ENCODE results near the gene TMEM254. TPM values are rescaled to one million over a fixed set of nuclear protein-coding genes. Genes with fewer than 3 reads are reported as not detected.
"Not testable (repeated sequence)": the region's sequence is repeated elsewhere in the genome, so short reads cannot be mapped to it uniquely, and the experiment has no call there.

The TMEM254 gene
- total RNA-seq, 2 experiments from 2014 or later, result 11.7 to 12.3 TPM

DNA sequence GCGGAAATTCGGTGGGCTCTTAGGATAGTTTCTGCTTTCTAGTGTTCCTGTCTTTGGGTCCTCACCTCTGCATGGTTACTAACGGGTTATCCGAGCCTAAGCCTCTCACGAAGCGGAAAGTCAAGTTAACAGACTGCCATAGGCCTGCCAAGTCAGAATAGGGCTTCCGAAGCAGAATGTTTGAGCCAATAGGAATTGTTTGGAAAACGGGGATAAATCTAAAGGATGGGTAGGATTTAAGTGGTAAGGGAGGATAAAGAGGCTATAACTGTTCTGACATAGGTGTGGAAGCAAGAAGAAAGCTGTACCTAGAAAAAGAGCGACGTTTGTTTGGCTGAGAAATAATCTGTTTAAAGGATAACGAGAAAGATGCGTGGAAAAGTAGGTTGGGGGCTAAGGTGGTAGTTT, 851 bp downstream of the TMEM254 start:
- H3K4me3 Mint-ChIP-seq, result peak overlapping the region; percentile 98
- TF ChIP-seq, protein P1, sequence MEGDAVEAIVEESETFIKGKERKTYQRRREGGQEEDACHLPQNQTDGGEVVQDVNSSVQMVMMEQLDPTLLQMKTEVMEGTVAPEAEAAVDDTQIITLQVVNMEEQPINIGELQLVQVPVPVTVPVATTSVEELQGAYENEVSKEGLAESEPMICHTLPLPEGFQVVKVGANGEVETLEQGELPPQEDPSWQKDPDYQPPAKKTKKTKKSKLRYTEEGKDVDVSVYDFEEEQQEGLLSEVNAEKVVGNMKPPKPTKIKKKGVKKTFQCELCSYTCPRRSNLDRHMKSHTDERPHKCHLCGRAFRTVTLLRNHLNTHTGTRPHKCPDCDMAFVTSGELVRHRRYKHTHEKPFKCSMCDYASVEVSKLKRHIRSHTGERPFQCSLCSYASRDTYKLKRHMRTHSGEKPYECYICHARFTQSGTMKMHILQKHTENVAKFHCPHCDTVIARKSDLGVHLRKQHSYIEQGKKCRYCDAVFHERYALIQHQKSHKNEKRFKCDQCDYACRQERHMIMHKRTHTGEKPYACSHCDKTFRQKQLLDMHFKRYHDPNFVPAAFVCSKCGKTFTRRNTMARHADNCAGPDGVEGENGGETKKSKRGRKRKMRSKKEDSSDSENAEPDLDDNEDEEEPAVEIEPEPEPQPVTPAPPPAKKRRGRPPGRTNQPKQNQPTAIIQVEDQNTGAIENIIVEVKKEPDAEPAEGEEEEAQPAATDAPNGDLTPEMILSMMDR (IDR thresholded peaks at IDR 0.05), result no peak
- CTCF ChIA-PET, result interaction anchor here (1.0 to 1.7 kb wide), 4 partner anchors 18 to 426 kb away, joined by 3 to 5 read pairs (median 4); no protein-coding TSS in a partner anchor

DNA sequence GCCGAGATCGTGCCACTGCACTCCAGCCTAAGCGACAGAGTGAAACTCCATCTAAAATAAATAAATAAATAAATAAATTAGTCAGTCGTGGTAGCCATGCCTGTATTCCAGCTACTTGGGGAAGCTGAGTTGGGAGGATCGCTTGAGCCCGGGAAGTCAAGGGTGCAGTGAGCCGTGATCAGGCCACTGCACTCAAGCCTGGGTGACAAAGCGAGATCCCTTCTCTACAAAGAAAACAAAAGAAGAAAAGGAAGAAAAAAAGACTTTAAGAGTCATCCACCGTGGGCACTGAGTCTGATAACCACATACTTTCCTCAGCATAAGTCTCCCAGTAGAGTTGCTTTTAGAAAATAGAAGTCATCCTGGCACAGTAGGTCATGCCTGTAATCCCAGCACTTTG, 2.6 kb downstream of the TMEM254 start:
- DNase-seq (no peak), ATAC-seq (no peak)
- intact Hi-C loops (cut with micrococcal nuclease), result no loop called here
- no peaks in the 10 kb centered on the region for H3K9me3 Mint-ChIP-seq
- peaks cover 3% of the 10 kb centered on the region for H3K36me3 Mint-ChIP-seq (ENCODE audit: low read depth)
- no peaks in the 10 kb centered on the region for H3K27me3 Mint-ChIP-seq
- no peak overlapping the region for H3K4me3 Mint-ChIP-seq
- CTCF ChIA-PET, result no interaction called here
- TF ChIP-seq, protein P1 (IDR thresholded peaks at IDR 0.05), result no peak
- POLR2A ChIA-PET, result no interaction called here
- peaks cover 23% of the 10 kb centered on the region for H3K4me1 Mint-ChIP-seq (ENCODE audit: low read depth)
- H3K27ac Mint-ChIP-seq, result no peak overlapping the region

More for the DNA sequence above, 851 bp downstream of the TMEM254 start:
- Mint-ChIP-seq H3K27me3 (no peaks in the 10 kb centered on the region), H3K4me1 (ENCODE audit: low read depth) (peaks cover 27% of the 10 kb centered on the region), H3K36me3 (ENCODE audit: low read depth) (peaks cover 6% of the 10 kb centered on the region), H3K27ac (peak overlapping the region; percentile 94), H3K9me3 (no peaks in the 10 kb centered on the region)
- DNase-seq (no peak), ATAC-seq (no peak)
- intact Hi-C loops (cut with micrococcal nuclease), result no loop called here
- POLR2A ChIA-PET, result interaction anchor here (0.6 kb wide), 1 partner anchor 12 kb away, joined by 3 read pairs; no protein-coding TSS in a partner anchor

DNA sequence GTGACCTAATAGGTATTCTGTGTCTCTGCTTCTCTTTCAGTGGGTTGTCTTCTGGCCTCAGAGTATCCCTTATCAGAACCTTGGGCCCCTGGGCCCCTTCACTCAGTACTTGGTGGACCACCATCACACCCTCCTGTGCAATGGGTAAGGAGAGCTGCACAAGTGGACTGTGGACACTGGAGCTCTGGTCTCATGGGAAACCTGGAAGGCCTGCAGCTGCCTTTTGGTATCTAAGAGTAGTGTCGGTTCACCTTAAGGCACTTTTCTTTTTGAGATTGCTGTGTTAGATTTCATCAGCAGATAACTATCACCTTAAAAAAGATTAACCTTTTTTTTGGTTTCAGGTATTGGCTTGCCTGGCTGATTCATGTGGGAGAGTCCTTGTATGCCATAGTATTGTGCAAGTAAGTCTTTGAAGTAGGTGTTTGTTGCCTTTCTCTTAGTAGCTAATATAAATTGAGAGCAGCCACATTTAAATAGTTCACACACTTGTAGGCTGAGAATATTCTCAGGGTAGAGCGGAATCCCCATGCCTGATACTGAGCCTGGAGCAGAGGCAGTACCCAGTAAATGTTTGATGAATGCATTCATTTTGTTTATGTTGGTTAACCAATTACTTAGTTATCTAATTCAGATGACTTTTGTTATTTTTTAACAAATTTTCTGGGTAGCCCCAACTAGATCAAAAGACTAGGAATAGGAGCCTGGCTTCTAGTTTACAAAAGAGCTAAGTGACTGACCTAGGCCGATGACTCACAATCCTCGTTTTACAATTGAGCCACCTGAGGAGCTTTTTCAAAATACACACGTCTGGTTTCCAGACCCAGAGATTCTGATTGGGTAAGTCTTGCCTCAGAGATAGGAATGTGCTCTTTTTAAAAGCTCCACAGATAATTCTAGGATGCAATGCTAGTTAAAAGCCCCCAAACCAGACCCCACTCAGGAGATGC, 3.6 kb downstream of the TMEM254 start:
- Mint-ChIP-seq H3K4me3 (no peak overlapping the region), H3K4me1 (ENCODE audit: low read depth) (peaks cover 20% of the 10 kb centered on the region), H3K27ac (no peak overlapping the region), H3K27me3 (no peaks in the 10 kb centered on the region), H3K36me3 (ENCODE audit: low read depth) (peaks cover 2% of the 10 kb centered on the region), H3K9me3 (no peaks in the 10 kb centered on the region)
- DNase-seq (no peak), ATAC-seq (no peak)
- ChIA-PET POLR2A (no interaction called here), CTCF (interaction anchor here (0.8 to 2.2 kb wide), 5 partner anchors 11 to 72 kb away, joined by 3 to 6 read pairs (median 4); no protein-coding TSS in a partner anchor)
- intact Hi-C loops (cut with micrococcal nuclease), result no loop called here
- TF ChIP-seq, protein P1 (IDR thresholded peaks at IDR 0.05), result no peak

DNA sequence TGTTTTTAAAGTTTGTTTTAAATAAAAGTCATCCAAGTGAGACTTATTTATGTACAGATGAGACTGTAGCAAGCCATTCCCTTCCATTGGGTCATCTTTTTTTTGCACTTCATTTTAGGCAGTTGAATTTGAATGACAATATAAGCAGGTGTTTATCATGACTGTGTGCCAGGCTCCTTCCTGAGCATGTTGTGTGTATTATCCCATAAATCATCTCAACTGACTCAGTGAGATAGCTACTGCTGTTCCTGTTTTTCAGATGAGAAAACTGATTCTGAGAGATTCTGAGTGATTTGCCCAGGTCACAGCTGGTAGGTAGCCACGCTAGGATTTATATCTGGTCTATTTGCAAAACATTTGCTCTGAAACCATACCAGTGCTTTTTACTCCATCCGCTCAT, 11.7 kb downstream of the TMEM254 start:
- Mint-ChIP-seq H3K27me3 (no peaks in the 10 kb centered on the region), H3K4me3 (no peak overlapping the region), H3K27ac (no peak overlapping the region), H3K9me3 (no peaks in the 10 kb centered on the region), H3K36me3 (ENCODE audit: low read depth) (no peaks in the 10 kb centered on the region), H3K4me1 (ENCODE audit: low read depth) (no peaks in the 10 kb centered on the region)
- DNase-seq (no peak), ATAC-seq (no peak)
- ChIA-PET POLR2A (no interaction called here), CTCF (interaction anchor here (1.3 kb wide), 1 partner anchor 31 kb away, joined by 4 read pairs; no protein-coding TSS in a partner anchor)
- TF ChIP-seq, protein P1 (IDR thresholded peaks at IDR 0.05), result no peak
- intact Hi-C loops (cut with micrococcal nuclease), result no loop called here

DNA sequence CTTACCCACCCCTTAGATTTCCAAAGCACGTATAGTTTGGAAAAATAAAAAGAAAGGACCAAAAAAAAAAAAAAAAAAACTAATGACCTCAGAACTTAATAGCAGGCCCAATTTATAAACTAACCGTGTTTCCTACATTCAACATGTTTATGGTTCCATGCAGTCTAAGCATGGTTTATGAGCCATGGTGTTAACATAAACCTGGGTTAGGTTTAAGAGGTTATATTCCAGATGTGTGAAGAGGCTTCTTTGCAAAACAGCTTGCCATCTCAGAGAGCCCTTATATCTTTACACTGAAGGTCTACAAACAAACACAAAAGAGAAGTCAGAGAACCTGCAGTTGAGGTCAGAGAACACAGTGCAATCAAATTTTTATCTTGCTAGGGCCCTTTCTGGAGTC, 15.8 kb downstream of the TMEM254 start:
- Mint-ChIP-seq H3K27ac (no peak overlapping the region), H3K4me1 (ENCODE audit: low read depth) (no peaks in the 10 kb centered on the region), H3K4me3 (no peak overlapping the region), H3K36me3 (ENCODE audit: low read depth) (no peaks in the 10 kb centered on the region), H3K27me3 (peaks cover 1% of the 10 kb centered on the region), H3K9me3 (no peaks in the 10 kb centered on the region)
- TF ChIP-seq, protein P1 (IDR thresholded peaks at IDR 0.05), result no peak
- POLR2A ChIA-PET, result no interaction called here
- ATAC-seq (no peak), DNase-seq (no peak)
- CTCF ChIA-PET, result interaction anchor here (1.2 kb wide), 1 partner anchor 186 kb away, joined by 3 read pairs; no protein-coding TSS in a partner anchor
- intact Hi-C loops (cut with micrococcal nuclease), result no loop called here

DNA sequence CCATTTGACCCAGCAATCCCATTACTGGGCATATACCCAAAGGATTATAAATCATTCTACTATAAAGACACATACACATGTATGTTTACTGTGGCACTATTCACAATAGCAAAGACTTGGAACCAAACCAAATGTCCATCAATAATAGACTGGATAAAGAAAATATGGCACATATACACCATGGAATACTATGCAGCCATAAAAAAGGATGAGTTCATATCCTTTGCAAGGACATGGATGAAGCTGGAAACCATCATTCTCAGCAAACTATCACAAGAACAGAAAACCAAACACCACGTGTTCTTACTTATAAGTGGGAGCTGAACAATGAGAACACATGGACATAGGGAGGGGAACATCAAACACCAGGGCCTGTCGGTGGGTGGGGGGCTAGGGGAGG, 19.8 kb downstream of the TMEM254 start:
- H3K4me3 Mint-ChIP-seq; POLR2A ChIA-PET; H3K36me3 Mint-ChIP-seq (ENCODE audit: low read depth); DNase-seq; H3K27ac Mint-ChIP-seq; H3K9me3 Mint-ChIP-seq; CTCF ChIA-PET; intact Hi-C loops (cut with micrococcal nuclease); ATAC-seq; H3K4me1 Mint-ChIP-seq (ENCODE audit: low read depth); H3K27me3 Mint-ChIP-seq: not testable (repeated sequence)

DNA sequence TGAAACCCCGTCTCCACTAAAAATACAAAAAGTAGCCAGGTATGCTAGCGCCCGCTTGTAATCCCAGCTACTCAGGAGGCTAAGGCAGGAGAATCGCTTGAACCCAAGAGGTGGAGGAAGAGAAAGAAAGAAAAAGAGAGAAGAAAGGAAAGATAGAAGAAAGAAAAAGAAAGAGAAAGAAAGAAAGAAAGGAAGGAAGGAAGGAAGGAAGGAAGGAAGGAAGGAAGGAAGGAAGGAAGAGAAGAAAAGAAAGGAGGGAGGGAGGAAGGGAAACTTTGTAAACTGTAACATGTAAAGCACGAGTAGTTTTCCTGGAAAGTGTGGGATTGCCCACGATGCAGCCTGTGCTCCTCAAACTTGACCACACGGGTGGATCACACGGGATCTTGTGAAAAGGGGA, 20.8 kb downstream of the TMEM254 start:
- H3K9me3 Mint-ChIP-seq; H3K27ac Mint-ChIP-seq; DNase-seq; ATAC-seq; POLR2A ChIA-PET; H3K4me3 Mint-ChIP-seq; H3K36me3 Mint-ChIP-seq (ENCODE audit: low read depth); intact Hi-C loops (cut with micrococcal nuclease); H3K27me3 Mint-ChIP-seq; H3K4me1 Mint-ChIP-seq (ENCODE audit: low read depth): not testable (repeated sequence)
- CTCF ChIA-PET, result interaction anchor here (0.7 to 1.1 kb wide), 2 partner anchors 52 to 1074 kb away, joined by 3 read pairs; no protein-coding TSS in a partner anchor

Data from activated CD8-positive, alpha-beta T cell treated with anti-CD3 and anti-CD28 coated beads for 36 hours (primary cell).